ENCODE results near the gene PRSS37. TPM values are rescaled to one million over a fixed set of nuclear protein-coding genes. Genes with fewer than 3 reads are reported as not detected.

Gene PRSS37
- total RNA-seq = not detected in 2 replicates
- polyA plus RNA-seq = 0.13 TPM in 1 of 2 replicates, not detected in the other

DNA sequence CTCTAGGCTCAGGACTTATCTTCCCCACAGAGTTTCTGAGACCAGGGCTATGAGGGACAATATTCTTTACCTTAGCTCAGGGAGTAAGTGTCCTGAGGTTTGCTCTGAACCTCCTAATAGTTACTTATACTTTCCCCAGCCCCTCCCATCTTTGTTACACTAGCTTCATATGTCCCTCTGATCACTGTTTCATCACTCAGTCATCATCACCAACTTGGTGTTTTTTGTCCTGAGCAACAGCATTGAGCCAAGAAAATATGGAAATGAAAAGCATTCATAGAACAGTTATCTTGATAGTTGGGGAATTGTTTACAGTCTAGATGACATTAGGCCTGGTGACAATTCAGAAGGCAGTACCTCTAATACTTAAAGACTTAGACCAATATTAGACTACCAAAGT, at the start of gene PRSS37:
Gene PRSS37 (minus strand): TSS at position 101 of the 400 bp plus-strand sequence. CDS start 436 bp downstream, outside the sequence.
- Histone ChIP-seq H3K4me3 (no peak within 1 kb of the TSS), H3K79me2 (no peaks in the 10 kb centered on the region), H3K9me3 (ENCODE audit: low read depth) (no peaks in the 10 kb centered on the region), H2AFZ (no peak within 1 kb of the TSS), H3K36me3 (replicated peaks; ENCODE audit: insufficient read depth, low read depth) (no peaks in the 10 kb centered on the region), H3K4me2 (no peak within 1 kb of the TSS), H3K9me2 (replicated peaks; ENCODE audit: insufficient read depth) (no peaks in the 10 kb centered on the region), H3K27ac (no peak within 1 kb of the TSS), H3K27me3 (no peaks in the 10 kb centered on the region), H3K4me1 (ENCODE audit: insufficient read depth) (peaks cover 8% of the 10 kb centered on the region), H4K20me1 (ENCODE audit: insufficient read depth, poor library complexity, severe bottlenecking) (no peaks in the 10 kb centered on the region)
- DNase-seq (ENCODE audit: low spot score) = no peak
- TF ChIP-seq EZH2 (IDR thresholded peaks at IDR 0.05; ENCODE audit: borderline replicate concordance) = no peak
- TF ChIP-seq, protein P1, sequence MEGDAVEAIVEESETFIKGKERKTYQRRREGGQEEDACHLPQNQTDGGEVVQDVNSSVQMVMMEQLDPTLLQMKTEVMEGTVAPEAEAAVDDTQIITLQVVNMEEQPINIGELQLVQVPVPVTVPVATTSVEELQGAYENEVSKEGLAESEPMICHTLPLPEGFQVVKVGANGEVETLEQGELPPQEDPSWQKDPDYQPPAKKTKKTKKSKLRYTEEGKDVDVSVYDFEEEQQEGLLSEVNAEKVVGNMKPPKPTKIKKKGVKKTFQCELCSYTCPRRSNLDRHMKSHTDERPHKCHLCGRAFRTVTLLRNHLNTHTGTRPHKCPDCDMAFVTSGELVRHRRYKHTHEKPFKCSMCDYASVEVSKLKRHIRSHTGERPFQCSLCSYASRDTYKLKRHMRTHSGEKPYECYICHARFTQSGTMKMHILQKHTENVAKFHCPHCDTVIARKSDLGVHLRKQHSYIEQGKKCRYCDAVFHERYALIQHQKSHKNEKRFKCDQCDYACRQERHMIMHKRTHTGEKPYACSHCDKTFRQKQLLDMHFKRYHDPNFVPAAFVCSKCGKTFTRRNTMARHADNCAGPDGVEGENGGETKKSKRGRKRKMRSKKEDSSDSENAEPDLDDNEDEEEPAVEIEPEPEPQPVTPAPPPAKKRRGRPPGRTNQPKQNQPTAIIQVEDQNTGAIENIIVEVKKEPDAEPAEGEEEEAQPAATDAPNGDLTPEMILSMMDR (IDR thresholded peaks at IDR 0.05; ENCODE audit: poor library complexity) = no peak
- TF ChIP-seq EZH2phosphoT487 (IDR thresholded peaks at IDR 0.05; ENCODE audit: low read depth, severe bottlenecking, unreplicated experiment) = no peak

GRCh38 chr7:141889321-141889720, 48.0 kb upstream of the PRSS37 start:
- no peak overlapping the region for H3K4me3 ChIP-seq
- no peaks in the 10 kb centered on the region for H3K36me3 ChIP-seq (replicated peaks; ENCODE audit: insufficient read depth, low read depth)
- H3K4me2 ChIP-seq = no peak overlapping the region
- no peak overlapping the region for H3K27ac ChIP-seq
- H2AFZ ChIP-seq = no peak overlapping the region
- H3K4me1 ChIP-seq (ENCODE audit: insufficient read depth) = no peaks in the 10 kb centered on the region
- H4K20me1 ChIP-seq (ENCODE audit: insufficient read depth, poor library complexity, severe bottlenecking) = no peaks in the 10 kb centered on the region
- no peaks in the 10 kb centered on the region for H3K9me2 ChIP-seq (replicated peaks; ENCODE audit: insufficient read depth)
- DNase-seq (ENCODE audit: low spot score) = no peak
- 95% methylated on average over 1 of the region's 1 CpG for WGBS (ENCODE audit: low lambda C conversion rate, missing lambda C conversion rate)
- TF ChIP-seq, protein P1 (IDR thresholded peaks at IDR 0.05; ENCODE audit: poor library complexity) = no peak
- TF ChIP-seq EZH2 (IDR thresholded peaks at IDR 0.05; ENCODE audit: borderline replicate concordance) (no peak), EZH2phosphoT487 (IDR thresholded peaks at IDR 0.05; ENCODE audit: low read depth, severe bottlenecking, unreplicated experiment) (no peak)
- H3K27me3 ChIP-seq = no peaks in the 10 kb centered on the region
- H3K79me2 ChIP-seq = no peaks in the 10 kb centered on the region
- H3K9me3 ChIP-seq (ENCODE audit: low read depth) = no peaks in the 10 kb centered on the region

GRCh38 chr7:141884539-141885225, 43.4 kb upstream of the PRSS37 start:
- no peaks in the 10 kb centered on the region for H3K9me3 ChIP-seq (ENCODE audit: low read depth)
- TF ChIP-seq, protein P1 (IDR thresholded peaks at IDR 0.05; ENCODE audit: poor library complexity) = no peak
- TF ChIP-seq EZH2phosphoT487 (IDR thresholded peaks at IDR 0.05; ENCODE audit: low read depth, severe bottlenecking, unreplicated experiment) = no peak
- TF ChIP-seq EZH2 (IDR thresholded peaks at IDR 0.05; ENCODE audit: borderline replicate concordance) = no peak
- no peak overlapping the region for H3K4me3 ChIP-seq
- no peaks in the 10 kb centered on the region for H3K79me2 ChIP-seq
- no peaks in the 10 kb centered on the region for H3K27me3 ChIP-seq
- no peak overlapping the region for H3K27ac ChIP-seq
- H3K4me2 ChIP-seq = no peak overlapping the region
- H4K20me1 ChIP-seq (ENCODE audit: insufficient read depth, poor library complexity, severe bottlenecking) = no peaks in the 10 kb centered on the region
- H3K4me1 ChIP-seq (ENCODE audit: insufficient read depth) = no peaks in the 10 kb centered on the region
- H2AFZ ChIP-seq = no peak overlapping the region
- H3K36me3 ChIP-seq (replicated peaks; ENCODE audit: insufficient read depth, low read depth) = no peaks in the 10 kb centered on the region
- no peaks in the 10 kb centered on the region for H3K9me2 ChIP-seq (replicated peaks; ENCODE audit: insufficient read depth)
- 93% methylated on average over 5 of the region's 5 CpGs for WGBS (ENCODE audit: low lambda C conversion rate, missing lambda C conversion rate)
- DNase-seq (ENCODE audit: low spot score) = no peak

Data from hepatocyte (in vitro differentiated cells).